Measurements from ENCODE around the gene SCGB1D2.

- TF ChIP-seq CTCF (IDR thresholded peaks at IDR 0.05), result no peak
- TF ChIP-seq POLR2A (IDR thresholded peaks at IDR 0.05), result no peak
These were observed 48.1 kb upstream of the SCGB1D2 start for GRCh38 chr11:62193952-62194351.
